GM23248 (cell line): Measurements from ENCODE around the gene PTRH1. TPM values are rescaled to one million over a fixed set of nuclear protein-coding genes. Genes with fewer than 3 reads are reported as not detected.

Experiments
- DNase-seq: peaks from one replicate; pipeline ENCODE4 v3.0.0-alpha.2; 2015
- H2AFZ ChIP-seq: fragments of 200-600 bp; sonication (generic); 2 replicates; pipeline ENCODE4 v1.6.1; 2016; ENCODE audit warnings: antibody characterized with exemption
- H3F3A ChIP-seq: fragments of 200-600 bp; sonication (generic); 2 replicates; pipeline ENCODE4 v1.6.1; 2016; ENCODE audit warnings: mild to moderate bottlenecking, antibody characterized with exemption, mixed run types; ENCODE audit not compliant: insufficient read depth
- H3K27ac ChIP-seq: fragments of 200-600 bp; sonication (generic); 2 replicates; pipeline ENCODE4 v1.5.1; 2016; ENCODE audit warnings: mild to moderate bottlenecking
- H3K27me3 ChIP-seq: fragments of 200-600 bp; sonication (generic); replicated peaks from 2 replicates; pipeline ENCODE4 v1.6.1; 2016; ENCODE audit warnings: mild to moderate bottlenecking; ENCODE audit not compliant: insufficient read depth
- H3K36me3 ChIP-seq: fragments of 200-600 bp; sonication (generic); 2 replicates; pipeline ENCODE4 v1.6.1; 2016; ENCODE audit warnings: low read depth, mild to moderate bottlenecking
- H3K4me1 ChIP-seq: fragments of 200-600 bp; sonication (generic); 2 replicates; pipeline ENCODE4 v1.6.1; 2016; ENCODE audit warnings: mild to moderate bottlenecking; ENCODE audit not compliant: insufficient read depth
- H3K4me2 ChIP-seq: fragments of 200-600 bp; sonication (generic); one replicate; pipeline ENCODE4 v1.6.1; 2016; ENCODE audit warnings: mild to moderate bottlenecking; ENCODE audit not compliant: unreplicated experiment
- H3K4me3 ChIP-seq: fragments of 200-600 bp; sonication (generic); 2 replicates; pipeline ENCODE4 v1.5.1; 2016; ENCODE audit warnings: mild to moderate bottlenecking
- H3K79me2 ChIP-seq: fragments of 200-600 bp; sonication (generic); 2 replicates; pipeline ENCODE4 v1.6.1; 2016; ENCODE audit warnings: mild to moderate bottlenecking; ENCODE audit not compliant: insufficient read depth
- H3K9ac ChIP-seq: fragments of 200-600 bp; sonication (generic); 2 replicates; pipeline ENCODE4 v1.6.1; 2016; ENCODE audit warnings: mild to moderate bottlenecking
- H3K9me2 ChIP-seq: fragments of 200-600 bp; sonication (generic); 2 replicates; pipeline ENCODE4 v1.6.1; 2016; ENCODE audit warnings: mixed run types, mild to moderate bottlenecking, moderate library complexity; ENCODE audit not compliant: insufficient read depth
- H3K9me3 ChIP-seq: fragments of 200-600 bp; sonication (generic); one replicate; pipeline ENCODE4 v1.6.1; 2017; ENCODE audit warnings: low read depth
- H4K20me1 ChIP-seq: fragments of 200-600 bp; sonication (generic); 2 replicates; pipeline ENCODE4 v1.6.0; 2016; ENCODE audit not compliant: insufficient read depth
- EZH2 ChIP-seq: fragments of 200-600 bp; sonication (generic); IDR thresholded peaks from 2 replicates; pipeline ENCODE4 v1.6.1; 2018; ENCODE audit warnings: antibody characterized with exemption, mild to moderate bottlenecking; ENCODE audit not compliant: insufficient read depth, poor library complexity, severe bottlenecking
- EZH2phosphoT487 ChIP-seq: fragments of 200-600 bp; sonication (generic); IDR thresholded peaks from 2 replicates; pipeline ENCODE4 v1.6.1; 2018; ENCODE audit warnings: antibody characterized with exemption, moderate library complexity, mild to moderate bottlenecking, low read depth; ENCODE audit not compliant: insufficient read depth
- WGBS, 2 experiments: methylation state at CpG; one replicate each; pipeline ENCODE4 v1.1.6; 2015 to 2017; ENCODE audit warnings: low lambda C conversion rate in 2 of 2, low coverage in 1 of 2; ENCODE audit errors: missing lambda C conversion rate in 2 of 2; 5-methylcytosine and 5-hydroxymethylcytosine counted together
- in situ Hi-C: fragments of 300-500 bp; cut with MboI; formaldehyde crosslinking; loops from 2 replicates; pipeline ENCODE4 v1.15.0; 2020
- polyA plus RNA-seq: library from polyadenylated mRNA; unstranded; fragments of >200 nt; fragmentation: Nextera tagmentation; extraction: Ambion mirVana; gene quantifications from 2 replicates; pipeline ENCODE4 v1.2.1, GENCODE V29; 2016
- total RNA-seq: library from RNA; depleted of rRNA; stranded (reverse); fragments of >200 nt; shearing (Covaris generic); gene quantifications from 2 replicates; pipeline ENCODE4 v1.2.3, GENCODE V29; 2014

PTRH1 gene
- total and polyA plus RNA-seq, 2 experiments from 2014 or later, result 33.1 to 34.3 TPM

- Histone ChIP-seq H3F3A (no peaks in the 10 kb centered on the region), H3K9ac (no peak overlapping the region), H3K9me3 (no peaks in the 10 kb centered on the region), H3K4me2 (no peak overlapping the region), H3K27me3 (no peaks in the 10 kb centered on the region), H3K4me3 (no peak overlapping the region), H3K4me1 (no peaks in the 10 kb centered on the region), H4K20me1 (no peaks in the 10 kb centered on the region), H2AFZ (no peak overlapping the region), H3K27ac (no peak overlapping the region), H3K79me2 (no peaks in the 10 kb centered on the region), H3K36me3 (no peaks in the 10 kb centered on the region), H3K9me2 (no peaks in the 10 kb centered on the region)
- WGBS, 2 experiments, result 65 to 75% methylated on average over 5 of the region's 5 CpGs
- in situ Hi-C loops, result no loop called here
- no peak for TF ChIP-seq EZH2
- no peak for TF ChIP-seq EZH2phosphoT487
- DNase-seq, result peak; percentile 12
These were observed 7.7 kb downstream of the PTRH1 start for GRCh38 chr9:127707766-127708165.

DNA sequence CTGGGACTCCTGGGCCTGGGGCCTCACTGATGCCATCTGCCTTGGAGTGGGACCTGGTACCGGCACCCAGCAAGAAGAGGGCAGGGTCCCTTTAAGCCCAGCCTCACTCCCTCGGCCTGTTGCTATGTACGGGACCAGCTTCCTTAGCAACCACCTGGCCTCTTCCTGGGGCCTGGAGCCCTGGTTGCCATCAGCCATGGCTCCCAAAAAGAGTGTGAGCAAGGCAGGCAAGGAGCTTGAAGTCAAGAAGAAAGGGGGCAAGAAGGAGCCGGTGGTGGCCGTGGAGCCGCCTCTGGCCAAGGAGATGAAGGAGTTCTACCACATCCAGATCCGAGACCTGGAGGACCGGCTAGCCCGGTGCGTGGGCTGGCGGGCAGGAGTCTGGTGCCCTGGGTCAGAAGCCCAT is 8.6 kb downstream of the PTRH1 start, which contains the start of gene CFAP157:
Gene CFAP157 (plus strand): TSS at position 153 of the 406 bp plus-strand sequence. CDS start 44 bp downstream, at position 197.
- H3K36me3 ChIP-seq, result no peaks in the 10 kb centered on the region
- H3K27me3 ChIP-seq, result no peaks in the 10 kb centered on the region
- no peak for DNase-seq
- H3K9me3 ChIP-seq, result no peaks in the 10 kb centered on the region
- no peaks in the 10 kb centered on the region for H3K9me2 ChIP-seq
- TF ChIP-seq EZH2phosphoT487, result no peak
- TF ChIP-seq EZH2, result no peak
- H3K4me3 ChIP-seq, result no peak within 1 kb of the TSS
- WGBS, 2 experiments, result 71 to 75% methylated on average over 11 of the region's 11 CpGs
- H4K20me1 ChIP-seq, result no peaks in the 10 kb centered on the region
- H2AFZ ChIP-seq, result no peak within 1 kb of the TSS
- no peaks in the 10 kb centered on the region for H3K4me1 ChIP-seq
- in situ Hi-C loops, result no loop called here
- H3F3A ChIP-seq, result no peaks in the 10 kb centered on the region
- H3K27ac ChIP-seq, result no peak within 1 kb of the TSS
- no peak within 1 kb of the TSS for H3K4me2 ChIP-seq
- no peak within 1 kb of the TSS for H3K9ac ChIP-seq
- H3K79me2 ChIP-seq, result no peaks in the 10 kb centered on the region

- DNase-seq, result no peak
- H3K36me3 ChIP-seq, result no peaks in the 10 kb centered on the region
- no peak overlapping the region for H3K4me2 ChIP-seq
- no peaks in the 10 kb centered on the region for H3K9me3 ChIP-seq
- no peaks in the 10 kb centered on the region for H3K79me2 ChIP-seq
- H3K4me3 ChIP-seq, result no peak overlapping the region
- H2AFZ ChIP-seq, result no peak overlapping the region
- H3K9me2 ChIP-seq, result no peaks in the 10 kb centered on the region
- TF ChIP-seq EZH2 (no peak), EZH2phosphoT487 (no peak)
- 80 to 86% methylated on average over 12 of the region's 12 CpGs for WGBS, 2 experiments
- no peaks in the 10 kb centered on the region for H3K27me3 ChIP-seq
- H3K4me1 ChIP-seq, result no peaks in the 10 kb centered on the region
- H4K20me1 ChIP-seq, result no peaks in the 10 kb centered on the region
- H3F3A ChIP-seq, result no peaks in the 10 kb centered on the region
- no peak overlapping the region for H3K27ac ChIP-seq
- in situ Hi-C loops, result no loop called here
- no peak overlapping the region for H3K9ac ChIP-seq
These were observed 9.7 kb downstream of the PTRH1 start for GRCh38 chr9:127705577-127706379.

GRCh38 chr9:127703289-127703946 is 12.0 kb downstream of the PTRH1 start:
- in situ Hi-C loops, result no loop called here
- Histone ChIP-seq H3K9ac (no peak overlapping the region), H3K27me3 (no peaks in the 10 kb centered on the region), H2AFZ (no peak overlapping the region), H3F3A (no peaks in the 10 kb centered on the region; the same call in 1 of the 2 replicates), H4K20me1 (no peaks in the 10 kb centered on the region), H3K9me3 (no peaks in the 10 kb centered on the region), H3K4me2 (no peak overlapping the region), H3K36me3 (no peaks in the 10 kb centered on the region), H3K4me3 (no peak overlapping the region), H3K4me1 (no peaks in the 10 kb centered on the region), H3K9me2 (no peaks in the 10 kb centered on the region), H3K79me2 (no peaks in the 10 kb centered on the region), H3K27ac (no peak overlapping the region)
- no peak for TF ChIP-seq EZH2phosphoT487
- WGBS, 2 experiments, result 66 to 69% methylated on average over 9 of the region's 9 CpGs
- no peak for DNase-seq
